ENCODE measurements around the gene CARD14.
A peak's percentile ranks its signal among the peaks of the same experiment; 100 is the strongest.

The CARD14 gene

GRCh38 chr17:80213643-80213975 lies 43.8 kb downstream of the CARD14 start:
- no peak overlapping the region for H3K27ac ChIP-seq (ENCODE audit: low read length)
- H3K36me3 ChIP-seq (ENCODE audit: control insufficient read depth in 1 of 2, insufficient read depth in 2 of 2, low read length in 2 of 2): peaks cover 31 to 74% of the 10 kb centered on the region in 2 donors

GRCh38 chr17:80214012-80214877 lies 44.4 kb downstream of the CARD14 start:
- no peak overlapping the region for H3K27ac ChIP-seq (ENCODE audit: low read length)
- H3K36me3 ChIP-seq (ENCODE audit: control insufficient read depth in 1 of 2, insufficient read depth in 2 of 2, low read length in 2 of 2): peaks cover 31 to 68% of the 10 kb centered on the region in 2 donors
- peaks cover 0 to 10% of the 10 kb centered on the region in 2 donors for H3K4me1 ChIP-seq (ENCODE audit: control insufficient read depth in 1 of 2, insufficient read depth in 2 of 2, low read length in 2 of 2)
- H3K27me3 ChIP-seq (ENCODE audit: low read depth, low read length): no peaks in the 10 kb centered on the region
- no peak overlapping the region for H3K4me3 ChIP-seq (ENCODE audit: low read depth in 1 of 2, low read length in 2 of 2)
- no peaks in the 10 kb centered on the region for H3K9me3 ChIP-seq (ENCODE audit: control insufficient read depth in 1 of 2, low read length in 2 of 2)

More at GRCh38 chr17:80213643-80213975, 43.8 kb downstream of the CARD14 start:
- no peaks in the 10 kb centered on the region for H3K27me3 ChIP-seq (ENCODE audit: low read depth, low read length)
- H3K9me3 ChIP-seq (ENCODE audit: control insufficient read depth in 1 of 2, low read length in 2 of 2): no peaks in the 10 kb centered on the region
- H3K4me1 ChIP-seq (ENCODE audit: control insufficient read depth in 1 of 2, insufficient read depth in 2 of 2, low read length in 2 of 2): peaks cover 0 to 6% of the 10 kb centered on the region in 2 donors
- no peak overlapping the region for H3K4me3 ChIP-seq (ENCODE audit: low read depth in 1 of 2, low read length in 2 of 2)

GRCh38 chr17:80214878-80215210 lies 45.0 kb downstream of the CARD14 start:
- Histone ChIP-seq H3K4me3 (ENCODE audit: low read depth in 1 of 2, low read length in 2 of 2) (no peak overlapping the region), H3K27me3 (ENCODE audit: low read depth, low read length) (no peaks in the 10 kb centered on the region), H3K27ac (ENCODE audit: low read length) (no peak overlapping the region), H3K4me1 (ENCODE audit: control insufficient read depth in 1 of 2, insufficient read depth in 2 of 2, low read length in 2 of 2) (peaks cover 0 to 16% of the 10 kb centered on the region in 2 donors), H3K36me3 (ENCODE audit: control insufficient read depth in 1 of 2, insufficient read depth in 2 of 2, low read length in 2 of 2) (peaks cover 28 to 63% of the 10 kb centered on the region in 2 donors), H3K9me3 (ENCODE audit: control insufficient read depth in 1 of 2, low read length in 2 of 2) (no peaks in the 10 kb centered on the region)

- no peak overlapping the region for H3K27ac ChIP-seq (ENCODE audit: low read length)
- H3K27me3 ChIP-seq (ENCODE audit: low read depth, low read length): no peaks in the 10 kb centered on the region
- H3K9me3 ChIP-seq (ENCODE audit: control insufficient read depth in 1 of 2, low read length in 2 of 2): no peaks in the 10 kb centered on the region
- H3K4me3 ChIP-seq (ENCODE audit: low read depth in 1 of 2, low read length in 2 of 2): no peak overlapping the region
- H3K4me1 ChIP-seq (ENCODE audit: control insufficient read depth in 1 of 2, insufficient read depth in 2 of 2, low read length in 2 of 2): peaks cover 0 to 27% of the 10 kb centered on the region in 2 donors
- H3K36me3 ChIP-seq (ENCODE audit: control insufficient read depth in 1 of 2, insufficient read depth in 2 of 2, low read length in 2 of 2): peaks cover 14 to 43% of the 10 kb centered on the region in 2 donors
These were observed 46.9 kb downstream of the CARD14 start for GRCh38 chr17:80216473-80217456.

- no peaks in the 10 kb centered on the region for H3K27me3 ChIP-seq (ENCODE audit: low read depth, low read length)
- peaks cover 0 to 29% of the 10 kb centered on the region in 2 donors for H3K4me1 ChIP-seq (ENCODE audit: control insufficient read depth in 1 of 2, insufficient read depth in 2 of 2, low read length in 2 of 2)
- H3K36me3 ChIP-seq (ENCODE audit: control insufficient read depth in 1 of 2, insufficient read depth in 2 of 2, low read length in 2 of 2): peaks cover 8 to 33% of the 10 kb centered on the region in 2 donors
- H3K9me3 ChIP-seq (ENCODE audit: control insufficient read depth in 1 of 2, low read length in 2 of 2): no peaks in the 10 kb centered on the region
- H3K27ac ChIP-seq (ENCODE audit: low read length): no peak overlapping the region
- H3K4me3 ChIP-seq (ENCODE audit: low read depth in 1 of 2, low read length in 2 of 2): no peak overlapping the region
These were observed 48.0 kb downstream of the CARD14 start for GRCh38 chr17:80217703-80218362.

GRCh38 chr17:80218391-80218790 lies 48.6 kb downstream of the CARD14 start:
- Histone ChIP-seq H3K36me3 (ENCODE audit: control insufficient read depth in 1 of 2, insufficient read depth in 2 of 2, low read length in 2 of 2) (peaks cover 8 to 30% of the 10 kb centered on the region in 2 donors), H3K27ac (ENCODE audit: low read length) (no peak overlapping the region), H3K4me1 (ENCODE audit: control insufficient read depth in 1 of 2, insufficient read depth in 2 of 2, low read length in 2 of 2) (peaks cover 0 to 29% of the 10 kb centered on the region in 2 donors), H3K9me3 (ENCODE audit: control insufficient read depth in 1 of 2, low read length in 2 of 2) (no peaks in the 10 kb centered on the region), H3K27me3 (ENCODE audit: low read depth, low read length) (no peaks in the 10 kb centered on the region), H3K4me3 (ENCODE audit: low read depth in 1 of 2, low read length in 2 of 2) (no peak overlapping the region)

GRCh38 chr17:80219013-80219762 lies 49.4 kb downstream of the CARD14 start:
- peak overlapping the region; percentile 84 to 96 for H3K4me3 ChIP-seq (ENCODE audit: low read depth in 1 of 2, low read length in 2 of 2)
- H3K27ac ChIP-seq (ENCODE audit: low read length): peak overlapping the region; percentile 82
- H3K36me3 ChIP-seq (ENCODE audit: control insufficient read depth in 1 of 2, insufficient read depth in 2 of 2, low read length in 2 of 2): peaks cover 8 to 22% of the 10 kb centered on the region in 2 donors
- H3K9me3 ChIP-seq (ENCODE audit: control insufficient read depth in 1 of 2, low read length in 2 of 2): no peaks in the 10 kb centered on the region
- H3K4me1 ChIP-seq (ENCODE audit: control insufficient read depth in 1 of 2, insufficient read depth in 2 of 2, low read length in 2 of 2): peaks cover 0 to 29% of the 10 kb centered on the region in 2 donors
- no peaks in the 10 kb centered on the region for H3K27me3 ChIP-seq (ENCODE audit: low read depth, low read length)

- Histone ChIP-seq H3K27me3 (ENCODE audit: low read depth, low read length) (no peaks in the 10 kb centered on the region), H3K9me3 (ENCODE audit: control insufficient read depth in 1 of 2, low read length in 2 of 2) (no peaks in the 10 kb centered on the region), H3K4me1 (ENCODE audit: control insufficient read depth in 1 of 2, insufficient read depth in 2 of 2, low read length in 2 of 2) (peaks cover 0 to 29% of the 10 kb centered on the region in 2 donors)
These were observed 49.9 kb downstream of the CARD14 start for GRCh38 chr17:80219763-80220053.

GRCh38 chr17:80220054-80220735 lies 50.4 kb downstream of the CARD14 start, which contains the start of the genes SGSH and SLC26A11:
TSS of gene SGSH (minus strand) at chr17:80220333. CDS start at chr17:80220313, 20 bp downstream.
TSS of gene SLC26A11 (plus strand) at chr17:80220427. CDS start at chr17:80221561, 1,134 bp downstream.
- Histone ChIP-seq H3K36me3 (ENCODE audit: control insufficient read depth in 1 of 2, insufficient read depth in 2 of 2, low read length in 2 of 2) (peaks cover 8 to 12% of the 10 kb centered on the region in 2 donors), H3K27ac (ENCODE audit: low read length) (peak within 1 kb of the TSS; percentile 82), H3K9me3 (ENCODE audit: control insufficient read depth in 1 of 2, low read length in 2 of 2) (no peaks in the 10 kb centered on the region), H3K27me3 (ENCODE audit: low read depth, low read length) (no peaks in the 10 kb centered on the region), H3K4me1 (ENCODE audit: control insufficient read depth in 1 of 2, insufficient read depth in 2 of 2, low read length in 2 of 2) (peaks cover 0 to 29% of the 10 kb centered on the region in 2 donors), H3K4me3 (ENCODE audit: low read depth in 1 of 2, low read length in 2 of 2) (peak within 1 kb of the TSS; percentile 84 to 96)

More at GRCh38 chr17:80219763-80220053, 49.9 kb downstream of the CARD14 start:
- H3K4me3 ChIP-seq (ENCODE audit: low read depth in 1 of 2, low read length in 2 of 2): peak overlapping the region; percentile 84 to 96
- peak overlapping the region; percentile 82 for H3K27ac ChIP-seq (ENCODE audit: low read length)
- H3K36me3 ChIP-seq (ENCODE audit: control insufficient read depth in 1 of 2, insufficient read depth in 2 of 2, low read length in 2 of 2): peaks cover 8 to 17% of the 10 kb centered on the region in 2 donors

- H3K27me3 ChIP-seq (ENCODE audit: low read depth, low read length): no peaks in the 10 kb centered on the region
- H3K4me3 ChIP-seq (ENCODE audit: low read depth in 1 of 2, low read length in 2 of 2): peak overlapping the region; percentile 60 to 96
- H3K4me1 ChIP-seq (ENCODE audit: control insufficient read depth in 1 of 2, insufficient read depth in 2 of 2, low read length in 2 of 2): peaks cover 0 to 29% of the 10 kb centered on the region in 2 donors
- no peaks in the 10 kb centered on the region for H3K9me3 ChIP-seq (ENCODE audit: control insufficient read depth in 1 of 2, low read length in 2 of 2)
- H3K36me3 ChIP-seq (ENCODE audit: control insufficient read depth in 1 of 2, insufficient read depth in 2 of 2, low read length in 2 of 2): peaks cover 8 to 13% of the 10 kb centered on the region in 2 donors
- H3K27ac ChIP-seq (ENCODE audit: low read length): no peak overlapping the region
These were observed 50.9 kb downstream of the CARD14 start for GRCh38 chr17:80220736-80221215.
